Fibroblast of villous mesenchyme (primary cell): ENCODE results near the gene ITSN2. TPM values are rescaled to one million over a fixed set of nuclear protein-coding genes. Genes with fewer than 3 reads are reported as not detected.

ENCODE experiments used
- DNase-seq: peaks from one replicate; pipeline ENCODE4 v3.0.0-alpha.2; 2010; ENCODE audit warnings: low read depth
- H3K4me3 ChIP-seq: 2 replicates; pipeline ENCODE4 v1.5.1; 2011; ENCODE audit warnings: low read depth, mild to moderate bottlenecking, low read length
- CTCF ChIP-seq: IDR thresholded peaks from 2 replicates; pipeline ENCODE4 v1.5.1; 2012; ENCODE audit warnings: low read depth, mild to moderate bottlenecking, low read length; ENCODE audit not compliant: insufficient read depth
- total RNA-seq: library from RNA; depleted of rRNA; stranded (reverse); fragments of >200 nt; gene quantifications from 2 replicates; pipeline ENCODE4 v1.2.3, GENCODE V29; 2012

ITSN2 gene
- total RNA-seq, 1 donor: 35.8 TPM

- no peak overlapping the region for H3K4me3 ChIP-seq
- no peak for TF ChIP-seq CTCF
- no peak for DNase-seq
These were observed 137.4 kb downstream of the ITSN2 start for GRCh38 chr2:24222946-24223345.

GRCh38 chr2:24221343-24222050 lies 138.8 kb downstream of the ITSN2 start:
- TF ChIP-seq CTCF: no peak
- H3K4me3 ChIP-seq: no peak overlapping the region
- DNase-seq: no peak

GRCh38 chr2:24220554-24221291 lies 139.6 kb downstream of the ITSN2 start:
- no peak for DNase-seq
- no peak for TF ChIP-seq CTCF
- H3K4me3 ChIP-seq: no peak overlapping the region

GRCh38 chr2:24214880-24215279 lies 145.5 kb downstream of the ITSN2 start:
- no peak for DNase-seq
- H3K4me3 ChIP-seq: no peak overlapping the region
- TF ChIP-seq CTCF: no peak

- TF ChIP-seq CTCF: no peak
- DNase-seq: no peak
- no peak overlapping the region for H3K4me3 ChIP-seq
These were observed 148.9 kb downstream of the ITSN2 start for GRCh38 chr2:24211408-24211807.

GRCh38 chr2:24210723-24211122 lies 149.6 kb downstream of the ITSN2 start:
- DNase-seq: no peak
- no peak for TF ChIP-seq CTCF
- no peak overlapping the region for H3K4me3 ChIP-seq
